Erythroblast (primary cell): ENCODE measurements around the gene OXSR1.

Source experiments
- DNase-seq, 2 experiments: peaks; one replicate each; lab custom pipeline; 2025; lab: John Stamatoyannopoulos, UW
- GATA1 ChIP-seq: IDR thresholded peaks from 2 replicates; pipeline ENCODE4 v1.6.1; 2011; ENCODE audit warnings: low read depth, mild to moderate bottlenecking, control low read depth, low read length, moderate library complexity
- POLR2A ChIP-seq: IDR thresholded peaks from 2 replicates; pipeline ENCODE4 v1.6.1; 2011; ENCODE audit warnings: mild to moderate bottlenecking, low read length

The OXSR1 gene

GRCh38 chr3:38265604-38266307 is 100.4 kb downstream of the OXSR1 start, which contains the start of gene SLC22A13:
SLC22A13 (plus strand) TSS chr3:38265812; CDS start chr3:38265861, 49 bp downstream.
- TF ChIP-seq GATA1 (no peak), POLR2A (no peak)
- no peak for DNase-seq

GRCh38 chr3:38266810-38267209 is 101.5 kb downstream of the OXSR1 start:
- TF ChIP-seq GATA1 (no peak), POLR2A (no peak)
- no peak for DNase-seq

- no peak for DNase-seq
- TF ChIP-seq GATA1 (no peak), POLR2A (no peak)
Observed at GRCh38 chr3:38267662-38268061, 102.3 kb downstream of the OXSR1 start.

- no peak for DNase-seq
- TF ChIP-seq POLR2A, result no peak
Observed at GRCh38 chr3:38268087-38268486, 102.8 kb downstream of the OXSR1 start.

GRCh38 chr3:38268522-38268921 is 103.2 kb downstream of the OXSR1 start:
- no peak for TF ChIP-seq GATA1
- TF ChIP-seq POLR2A, result no peak
- DNase-seq, result no peak

- DNase-seq, result no peak
- no peak for TF ChIP-seq GATA1
- TF ChIP-seq POLR2A, result no peak
Observed at GRCh38 chr3:38270606-38271005, 105.3 kb downstream of the OXSR1 start.

GRCh38 chr3:38271553-38271952 is 106.2 kb downstream of the OXSR1 start:
- no peak for DNase-seq

GRCh38 chr3:38274864-38275649 is 109.7 kb downstream of the OXSR1 start:
- DNase-seq, result no peak
- TF ChIP-seq GATA1 (no peak), POLR2A (no peak)

More at GRCh38 chr3:38271553-38271952, 106.2 kb downstream of the OXSR1 start:
- TF ChIP-seq POLR2A (no peak), GATA1 (no peak)

GRCh38 chr3:38275658-38276057 is 110.3 kb downstream of the OXSR1 start:
- no peak for DNase-seq
- TF ChIP-seq GATA1 (no peak), POLR2A (no peak)

- TF ChIP-seq GATA1 (no peak), POLR2A (no peak)
Observed at GRCh38 chr3:38276081-38276916, 111.0 kb downstream of the OXSR1 start.

GRCh38 chr3:38276917-38277630 is 111.7 kb downstream of the OXSR1 start:
- TF ChIP-seq POLR2A (no peak), GATA1 (no peak)
- no peak for DNase-seq

More at GRCh38 chr3:38276081-38276916, 111.0 kb downstream of the OXSR1 start:
- no peak for DNase-seq

- TF ChIP-seq POLR2A (no peak), GATA1 (no peak)
- no peak for DNase-seq
Observed at GRCh38 chr3:38278841-38279240, 113.5 kb downstream of the OXSR1 start.

GRCh38 chr3:38281895-38282686 is 116.8 kb downstream of the OXSR1 start, which contains the start of gene SLC22A14:
SLC22A14 (plus strand) TSS chr3:38282294; CDS start chr3:38306027, 23,733 bp downstream.
- peak; percentile 8 for DNase-seq
- no peak for TF ChIP-seq GATA1
- TF ChIP-seq POLR2A, result no peak
